Psoas muscle (tissue), 8 donors: ENCODE data around the gene TUBGCP5. TPM values are rescaled to one million over a fixed set of nuclear protein-coding genes. Genes with fewer than 3 reads are reported as not detected.
A peak's percentile ranks its signal among the peaks of the same experiment; 100 is the strongest.

ENCODE experiments used
- ATAC-seq, 4 donors: fragments of 200-7000 bp; cut with Tn5 transposase; one replicate each; pipeline ENCODE4 v1.9.1; 2020; ENCODE audit warnings: moderate library complexity in 3 of 4, mild to moderate bottlenecking in 2 of 4
- DNase-seq, 2 donors: peaks; one replicate each; pipeline ENCODE4 v3.0.0-alpha.2; 2020
- H3K27ac ChIP-seq: fragments of 200-600 bp; one replicate; pipeline ENCODE4 v1.8.0; 2022
- H3K27me3 ChIP-seq, 3 donors: fragments of 200-600 bp in 1 of 3; one replicate each; pipeline versions ENCODE4 v1.6.1 to v1.8.0; 2013 to 2022; ENCODE audit warnings: low read length in 2 of 3, mild to moderate bottlenecking in 2 of 3, moderate library complexity in 1 of 3; ENCODE audit not compliant: insufficient read depth in 3 of 3
- H3K36me3 ChIP-seq, 2 donors: fragments of 200-600 bp in 1 of 2; one replicate each; pipeline versions ENCODE4 v1.6.1 to v1.8.0; 2013 to 2022; ENCODE audit warnings: low read depth in 1 of 2, mild to moderate bottlenecking in 1 of 2, moderate library complexity in 1 of 2; ENCODE audit not compliant: insufficient read depth in 1 of 2
- H3K4me1 ChIP-seq: fragments of 200-600 bp; one replicate; pipeline ENCODE4 v1.8.0; 2022
- H3K4me3 ChIP-seq: fragments of 200-600 bp; one replicate; pipeline ENCODE4 v1.8.0; 2022; ENCODE audit warnings: mild to moderate bottlenecking
- H3K9me3 ChIP-seq: fragments of 200-600 bp; one replicate; pipeline ENCODE4 v1.8.0; 2022
- CTCF ChIP-seq: fragments of 200-600 bp; IDR thresholded peaks from one replicate; pipeline ENCODE4 v1.8.0; 2022; ENCODE audit warnings: antibody characterized with exemption
- WGBS, 3 donors: extraction: QIAGEN DNeasy Blood & Tissue Kit; methylation state at CpG; one replicate each; pipeline versions ENCODE4 v1.1.6 to v1.1.7; 2013; 5-methylcytosine and 5-hydroxymethylcytosine counted together
- intact Hi-C, 2 donors: fragments of 100-400 bp; cut with DNase I; formaldehyde crosslinking; loops; one replicate each; pipeline versions ENCODE4 v1.11.0 to v1.14.2; 2022
- polyA plus RNA-seq, 3 donors: library from polyadenylated mRNA; stranded (reverse); fragments of 200-250 nt; gene quantifications; one replicate each; pipeline ENCODE4 v1.2.3, GENCODE V29; 2013
- total RNA-seq, 4 donors: library from RNA; stranded (reverse); fragmentation: NEBNext Ultra II Directional in 2 of 4; extraction: Animal tissue kit (Norgen Biotek cat#: 25700) in 2 of 4; gene quantifications; one replicate each; pipeline versions ENCODE4 v1.2.1 to v1.2.4, GENCODE V29; 2021 to 2023
- donor health status: healthy with polysubstance abuse.
- donor health status: DM: no; HTN: no; CAD: no; lungs with moderate emphysema.
- donor health status: Bipolar disorder and iron deficiency.
- donor health status: healthy.
- donor health status: DM: yes; HTN: yes; CAD: no.
- donor health status: DM: no; HTN: no; CAD: no.
- donor health status: DM: no; HTN: no; CAD: no.
- donor health status: DM: yes; HTN: yes; CAD: no.

The TUBGCP5 gene
- total and polyA plus RNA-seq, 7 donors: 5.1 to 15.1 (median 9.3) TPM

GRCh38 chr15:22973987-22974386 lies 65.4 kb downstream of the TUBGCP5 start:
- WGBS, 3 donors: 85 to 87% (median 86%) methylated on average over 4 of the region's 4 CpGs
- ATAC-seq (no peak), DNase-seq (no peak)
- Histone ChIP-seq H3K4me3 (no peak overlapping the region), H3K9me3 (no peaks in the 10 kb centered on the region), H3K27ac (no peak overlapping the region), H3K4me1 (peaks cover 6% of the 10 kb centered on the region), H3K27me3 (no peaks in the 10 kb centered on the region), H3K36me3 (no peaks in the 10 kb centered on the region)
- intact Hi-C loops: no loop called here
- no peak for TF ChIP-seq CTCF

GRCh38 chr15:22973286-22973685 lies 66.1 kb downstream of the TUBGCP5 start:
- ATAC-seq: no peak
- TF ChIP-seq CTCF: no peak
- 71 to 73% (median 71%) methylated on average over 5 of the region's 5 CpGs for WGBS, 3 donors

GRCh38 chr15:22969489-22969888 lies 69.9 kb downstream of the TUBGCP5 start:
- Histone ChIP-seq H3K9me3 (no peaks in the 10 kb centered on the region), H3K4me3 (no peak overlapping the region), H3K27me3 (no peaks in the 10 kb centered on the region), H3K36me3 (no peaks in the 10 kb centered on the region), H3K27ac (no peak overlapping the region), H3K4me1 (no peaks in the 10 kb centered on the region)
- ATAC-seq (no peak), DNase-seq (no peak)
- intact Hi-C loops: no loop called here
- TF ChIP-seq CTCF: no peak
- WGBS, 3 donors: 96 to 99% (median 96%) methylated on average over 3 of the region's 3 CpGs

More at GRCh38 chr15:22973286-22973685, 66.1 kb downstream of the TUBGCP5 start:
- DNase-seq: no peak
- intact Hi-C loops: no loop called here
- Histone ChIP-seq H3K4me3 (no peak overlapping the region), H3K27me3 (no peaks in the 10 kb centered on the region), H3K27ac (no peak overlapping the region), H3K36me3 (no peaks in the 10 kb centered on the region), H3K4me1 (no peaks in the 10 kb centered on the region), H3K9me3 (no peaks in the 10 kb centered on the region)

GRCh38 chr15:22968366-22968765 lies 71.0 kb downstream of the TUBGCP5 start:
- TF ChIP-seq CTCF: no peak
- peak in 3 of 4 donors; percentile 62 to 86 (median 77) for ATAC-seq
- H3K4me1 ChIP-seq: no peaks in the 10 kb centered on the region

GRCh38 chr15:22967084-22967770 lies 72.1 kb downstream of the TUBGCP5 start:
- Histone ChIP-seq H3K27ac (no peak overlapping the region), H3K4me3 (no peak overlapping the region), H3K36me3 (no peaks in the 10 kb centered on the region), H3K9me3 (no peaks in the 10 kb centered on the region), H3K27me3 (no peaks in the 10 kb centered on the region), H3K4me1 (peaks cover under 1% of the 10 kb centered on the region)
- ATAC-seq (no peak), DNase-seq (no peak)
- TF ChIP-seq CTCF: no peak
- 88 to 90% (median 89%) methylated on average over 15 of the region's 15 CpGs for WGBS, 3 donors
- intact Hi-C loops: no loop called here

More at GRCh38 chr15:22968366-22968765, 71.0 kb downstream of the TUBGCP5 start:
- H3K9me3 ChIP-seq: no peaks in the 10 kb centered on the region
- no peak for DNase-seq
- intact Hi-C loops: no loop called here
- no peaks in the 10 kb centered on the region for H3K27me3 ChIP-seq
- no peak overlapping the region for H3K4me3 ChIP-seq
- H3K27ac ChIP-seq: peak overlapping the region; percentile 23
- WGBS, 3 donors: 46 to 59% (median 51%) methylated on average over 5 of the region's 5 CpGs
- H3K36me3 ChIP-seq: no peaks in the 10 kb centered on the region
